ENCODE measurements around the gene CELF4.

Gene CELF4

DNA sequence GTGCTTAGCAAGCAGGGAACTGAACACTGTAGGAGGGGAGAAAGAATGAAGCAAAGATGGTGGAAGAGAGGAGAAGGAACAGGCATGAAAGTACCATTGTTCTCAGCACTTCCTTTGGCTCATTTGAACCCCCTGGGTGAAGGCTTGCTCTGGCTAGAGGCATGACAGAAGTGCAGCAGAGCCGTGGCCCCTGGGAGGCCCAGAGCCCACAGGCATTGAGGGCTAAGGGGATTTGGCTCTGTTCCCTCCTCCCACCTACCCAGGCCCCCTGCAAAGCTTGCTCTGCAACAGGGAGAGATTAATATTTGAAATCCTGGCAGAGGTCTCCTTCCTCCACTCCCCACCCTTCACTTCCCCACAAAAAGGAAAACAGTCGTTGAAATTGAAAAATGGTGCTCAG lies 262.6 kb downstream of the CELF4 start:
- DNase-seq (ENCODE audit: low spot score), result no peak
- no peaks in the 10 kb centered on the region for H3K9me3 ChIP-seq (ENCODE audit: severe bottlenecking)

GRCh38 chr18:37302519-37302918 lies 263.1 kb downstream of the CELF4 start:
- TF ChIP-seq, protein P1, sequence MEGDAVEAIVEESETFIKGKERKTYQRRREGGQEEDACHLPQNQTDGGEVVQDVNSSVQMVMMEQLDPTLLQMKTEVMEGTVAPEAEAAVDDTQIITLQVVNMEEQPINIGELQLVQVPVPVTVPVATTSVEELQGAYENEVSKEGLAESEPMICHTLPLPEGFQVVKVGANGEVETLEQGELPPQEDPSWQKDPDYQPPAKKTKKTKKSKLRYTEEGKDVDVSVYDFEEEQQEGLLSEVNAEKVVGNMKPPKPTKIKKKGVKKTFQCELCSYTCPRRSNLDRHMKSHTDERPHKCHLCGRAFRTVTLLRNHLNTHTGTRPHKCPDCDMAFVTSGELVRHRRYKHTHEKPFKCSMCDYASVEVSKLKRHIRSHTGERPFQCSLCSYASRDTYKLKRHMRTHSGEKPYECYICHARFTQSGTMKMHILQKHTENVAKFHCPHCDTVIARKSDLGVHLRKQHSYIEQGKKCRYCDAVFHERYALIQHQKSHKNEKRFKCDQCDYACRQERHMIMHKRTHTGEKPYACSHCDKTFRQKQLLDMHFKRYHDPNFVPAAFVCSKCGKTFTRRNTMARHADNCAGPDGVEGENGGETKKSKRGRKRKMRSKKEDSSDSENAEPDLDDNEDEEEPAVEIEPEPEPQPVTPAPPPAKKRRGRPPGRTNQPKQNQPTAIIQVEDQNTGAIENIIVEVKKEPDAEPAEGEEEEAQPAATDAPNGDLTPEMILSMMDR (IDR thresholded peaks at IDR 0.05; ENCODE audit: poor library complexity, severe bottlenecking), result no peak
- ATAC-seq (ENCODE audit: low read depth), result no peak
- DNase-seq (ENCODE audit: low spot score), result no peak
- Histone ChIP-seq H3K36me3 (ENCODE audit: low read depth) (no peaks in the 10 kb centered on the region), H3K4me1 (ENCODE audit: insufficient read depth, poor library complexity, severe bottlenecking) (no peaks in the 10 kb centered on the region), H3K27ac (ENCODE audit: poor library complexity, severe bottlenecking) (no peak overlapping the region), H3K27me3 (ENCODE audit: insufficient read depth, poor library complexity, severe bottlenecking) (no peaks in the 10 kb centered on the region), H3K9me3 (ENCODE audit: severe bottlenecking) (no peaks in the 10 kb centered on the region), H3K4me3 (ENCODE audit: severe bottlenecking) (no peak overlapping the region)

More for the DNA sequence above, 262.6 kb downstream of the CELF4 start:
- Histone ChIP-seq H3K27me3 (ENCODE audit: insufficient read depth, poor library complexity, severe bottlenecking) (no peaks in the 10 kb centered on the region), H3K4me1 (ENCODE audit: insufficient read depth, poor library complexity, severe bottlenecking) (no peaks in the 10 kb centered on the region), H3K27ac (ENCODE audit: poor library complexity, severe bottlenecking) (no peak overlapping the region), H3K4me3 (ENCODE audit: severe bottlenecking) (no peak overlapping the region), H3K36me3 (ENCODE audit: low read depth) (no peaks in the 10 kb centered on the region)
- no peak for ATAC-seq (ENCODE audit: low read depth)
- TF ChIP-seq, protein P1 (IDR thresholded peaks at IDR 0.05; ENCODE audit: poor library complexity, severe bottlenecking), result no peak

DNA sequence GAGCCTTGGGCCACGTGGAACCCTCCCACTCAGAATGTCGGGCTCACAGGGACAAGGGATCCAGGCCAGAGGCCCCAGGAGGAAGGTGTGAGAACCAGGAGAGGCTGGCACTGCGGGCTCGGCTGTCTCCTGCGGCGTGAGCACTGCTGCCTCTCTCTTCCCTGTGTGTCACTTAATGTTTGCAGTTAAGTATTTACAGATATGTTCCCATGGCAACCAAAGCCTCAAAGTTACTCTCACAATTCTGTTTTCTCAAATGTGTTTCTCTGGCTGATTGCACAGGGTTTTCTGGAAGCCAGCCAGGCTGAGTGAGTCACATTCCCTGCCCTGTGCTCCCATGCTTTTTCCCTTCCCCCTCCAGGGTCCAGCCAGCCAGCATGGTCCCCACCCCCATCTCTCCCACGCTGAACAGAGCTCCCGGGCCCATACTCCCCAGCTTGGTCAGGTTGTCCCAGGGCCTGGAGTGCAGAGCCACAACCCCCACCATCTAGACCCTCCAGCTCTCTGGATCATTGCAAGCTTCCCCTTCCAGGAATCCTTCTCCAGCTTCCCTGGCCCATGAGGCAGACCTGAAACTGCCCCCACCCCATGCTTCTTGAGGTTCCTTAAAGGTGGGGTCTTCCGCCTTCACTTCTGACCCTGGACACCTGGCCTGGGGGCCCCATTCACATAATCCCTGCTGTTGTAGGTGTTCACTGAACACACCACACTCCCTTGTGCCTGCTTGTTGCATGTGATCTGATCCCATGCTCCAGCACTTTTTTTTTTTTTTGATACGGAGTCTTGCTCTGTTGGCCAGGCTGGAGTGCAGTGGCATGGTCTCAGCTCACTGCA lies 265.9 kb downstream of the CELF4 start:
- peak; percentile 93 for ATAC-seq (ENCODE audit: low read depth)
- Histone ChIP-seq H3K4me3 (ENCODE audit: severe bottlenecking) (no peak overlapping the region), H3K36me3 (ENCODE audit: low read depth) (no peaks in the 10 kb centered on the region), H3K27ac (ENCODE audit: poor library complexity, severe bottlenecking) (no peak overlapping the region), H3K27me3 (ENCODE audit: insufficient read depth, poor library complexity, severe bottlenecking) (no peaks in the 10 kb centered on the region), H3K9me3 (ENCODE audit: severe bottlenecking) (no peaks in the 10 kb centered on the region), H3K4me1 (ENCODE audit: insufficient read depth, poor library complexity, severe bottlenecking) (no peaks in the 10 kb centered on the region)
- peak; percentile 84 for DNase-seq (ENCODE audit: low spot score)
- TF ChIP-seq, protein P1 (IDR thresholded peaks at IDR 0.05; ENCODE audit: poor library complexity, severe bottlenecking), result no peak

- ATAC-seq (ENCODE audit: low read depth), result no peak
- DNase-seq (ENCODE audit: low spot score), result no peak
- H3K27me3 ChIP-seq (ENCODE audit: insufficient read depth, poor library complexity, severe bottlenecking), result no peaks in the 10 kb centered on the region
These were observed 266.8 kb downstream of the CELF4 start for GRCh38 chr18:37298816-37299215.

More at GRCh38 chr18:37298816-37299215, 266.8 kb downstream of the CELF4 start:
- no peaks in the 10 kb centered on the region for H3K9me3 ChIP-seq (ENCODE audit: severe bottlenecking)
- H3K4me3 ChIP-seq (ENCODE audit: severe bottlenecking), result no peak overlapping the region
- TF ChIP-seq, protein P1 (IDR thresholded peaks at IDR 0.05; ENCODE audit: poor library complexity, severe bottlenecking), result no peak
- H3K4me1 ChIP-seq (ENCODE audit: insufficient read depth, poor library complexity, severe bottlenecking), result no peaks in the 10 kb centered on the region
- no peak overlapping the region for H3K27ac ChIP-seq (ENCODE audit: poor library complexity, severe bottlenecking)
- H3K36me3 ChIP-seq (ENCODE audit: low read depth), result no peaks in the 10 kb centered on the region

Measured in RWPE2 (cell line).